SU-DHL-6 (cell line): Measurements from ENCODE around the gene IL13.

Source experiments
- CTCF ChIP-seq: fragments of 200-600 bp; sonication (generic); IDR thresholded peaks from one replicate; pipeline ENCODE4 v1.5.1; 2017; ENCODE audit warnings: antibody characterized with exemption, mild to moderate bottlenecking, low read length, moderate library complexity; ENCODE audit not compliant: insufficient read depth, poor library complexity, severe bottlenecking
- EZH2phosphoT487 ChIP-seq: fragments of 200-600 bp; sonication (generic), shearing (Covaris generic); conservative IDR thresholded peaks from 2 replicates; pipeline ENCODE4 v1.6.1; 2018; ENCODE audit warnings: mild to moderate bottlenecking, antibody characterized with exemption, low read length, moderate library complexity, mixed read lengths

DNA sequence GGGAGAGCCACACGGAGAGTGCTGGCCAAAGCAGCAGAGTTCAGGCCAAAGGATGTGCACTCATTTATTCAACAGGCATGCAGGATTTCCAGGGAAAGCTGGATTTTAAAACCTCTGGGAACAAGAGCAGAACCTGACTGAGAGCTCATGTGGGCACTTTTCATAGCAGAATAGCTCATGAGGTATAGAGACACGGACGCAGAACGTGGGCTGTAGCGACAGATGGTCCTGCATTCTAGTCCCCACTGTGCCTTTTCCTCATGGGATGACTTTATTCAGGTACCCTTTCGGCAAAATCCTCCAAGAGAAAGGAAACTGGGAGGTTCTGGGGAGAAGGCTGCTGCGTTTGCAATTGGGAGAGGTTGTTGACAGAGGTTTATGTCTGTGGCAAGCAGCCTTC lies 21.2 kb downstream of the IL13 start:
- TF ChIP-seq CTCF (no peak), EZH2phosphoT487 (no peak)
